HepG2 (cell line): ENCODE data around the gene GDAP1L1. TPM values are rescaled to one million over a fixed set of nuclear protein-coding genes. Genes with fewer than 3 reads are reported as not detected.

Experiments used
- ATF7-NPFF ChIP-seq: sonication (generic); formaldehyde crosslinking; IDR thresholded peaks from 2 replicates; pipeline ENCODE4 v1.8.1; 2023; ENCODE audit warnings: mild to moderate bottlenecking, low read depth, missing genetic modification reagents, moderate library complexity
- BHLHE40 ChIP-seq: IDR thresholded peaks from 2 replicates; pipeline ENCODE4 v1.6.1; 2011; ENCODE audit warnings: low read length, improper control_type of control experiment
- CBFB ChIP-seq: sonication (generic); formaldehyde crosslinking; IDR thresholded peaks from 2 replicates; pipeline ENCODE4 v1.4.0; 2020; ENCODE audit warnings: missing genetic modification reagents
- ERF ChIP-seq: IDR thresholded peaks from 2 replicates; pipeline ENCODE4 v1.6.1; 2018; ENCODE audit warnings: missing biosample characterization, missing genetic modification reagents
- GZF1 ChIP-seq: sonication (generic); formaldehyde crosslinking; IDR thresholded peaks from 2 replicates; pipeline ENCODE4 v1.5.1; 2020; ENCODE audit warnings: mild to moderate bottlenecking, missing genetic modification reagents
- HIC2 ChIP-seq: sonication (generic); formaldehyde crosslinking; IDR thresholded peaks from 2 replicates; pipeline ENCODE4 v1.9.0; 2022; ENCODE audit warnings: low read depth, missing genetic modification reagents
- HNF4G ChIP-seq, 2 experiments: sonication (generic) in 1 of 2; formaldehyde crosslinking in 1 of 2; IDR thresholded peaks; 2 replicates each; pipeline versions ENCODE4 v1.4.0 to v1.6.1; 2011 to 2020; ENCODE audit warnings: borderline replicate concordance in 2 of 2, low read depth in 2 of 2, mild to moderate bottlenecking in 2 of 2, low read length in 1 of 2, missing genetic modification reagents in 1 of 2, moderate library complexity in 1 of 2
- MAFK ChIP-seq, 2 experiments: IDR thresholded peaks in 1 of 2; conservative IDR thresholded peaks in 1 of 2; 2 replicates each; pipeline ENCODE4 v1.6.1; 2011; ENCODE audit warnings: improper control_type of control experiment in 2 of 2, low read length in 2 of 2
- MTA1 ChIP-seq: sonication (generic); formaldehyde crosslinking; IDR thresholded peaks from 2 replicates; pipeline ENCODE4 v1.4.0; 2020; ENCODE audit warnings: missing genetic modification reagents, mild to moderate bottlenecking, borderline replicate concordance
- PHB2 ChIP-seq: fragments of 450-650 bp; IDR thresholded peaks from 2 replicates; pipeline ENCODE4 v1.6.1; 2018; ENCODE audit not compliant: partially characterized antibody
- RAD51 ChIP-seq: fragments of 450-650 bp; IDR thresholded peaks from 2 replicates; pipeline ENCODE4 v1.6.1; 2016; ENCODE audit warnings: borderline replicate concordance
- RBM22 ChIP-seq: fragments of 200-400 bp; formaldehyde crosslinking; optimal IDR thresholded peaks from 2 replicates; pipeline ENCODE3; 2017; ENCODE audit warnings: mild to moderate bottlenecking, low read length, moderate library complexity
- REPIN1 ChIP-seq: sonication (generic); formaldehyde crosslinking; IDR thresholded peaks from 2 replicates; pipeline ENCODE4 v1.8.0; 2022; ENCODE audit warnings: missing genetic modification reagents, low read depth, mild to moderate bottlenecking, borderline replicate concordance
- YEATS2 ChIP-seq: sonication (generic); formaldehyde crosslinking; IDR thresholded peaks from 2 replicates; pipeline ENCODE4 v1.4.0; 2020; ENCODE audit warnings: missing genetic modification reagents, borderline replicate concordance
- ZBTB33 ChIP-seq: sonication (generic); formaldehyde crosslinking; IDR thresholded peaks from 2 replicates; pipeline ENCODE4 v1.4.0; 2020; ENCODE audit warnings: missing genetic modification reagents
- ZNF18 ChIP-seq: sonication (generic); formaldehyde crosslinking; IDR thresholded peaks from 2 replicates; pipeline ENCODE4 v1.8.0; 2022; ENCODE audit warnings: mild to moderate bottlenecking, missing genetic modification reagents; ENCODE audit not compliant: insufficient replicate concordance
- ZNF329 ChIP-seq: sonication (generic); formaldehyde crosslinking; IDR thresholded peaks from 2 replicates; pipeline ENCODE4 v1.9.0; 2021; ENCODE audit warnings: low read depth, mild to moderate bottlenecking, missing genetic modification reagents
- ZNF501 ChIP-seq: sonication (generic); formaldehyde crosslinking; IDR thresholded peaks from 2 replicates; pipeline ENCODE4 v1.5.1; 2020; ENCODE audit warnings: mild to moderate bottlenecking, moderate library complexity, missing genetic modification reagents
- ZNF513 ChIP-seq: sonication (generic); formaldehyde crosslinking; conservative IDR thresholded peaks from 2 replicates; pipeline ENCODE4 v1.5.0; 2020; ENCODE audit warnings: missing genetic modification reagents
- ZNF766 ChIP-seq: sonication (generic); formaldehyde crosslinking; IDR thresholded peaks from 2 replicates; pipeline ENCODE4 v1.5.0; 2020; ENCODE audit warnings: missing genetic modification reagents, borderline replicate concordance
- polyA plus RNA-seq, 8 experiments: library from polyadenylated mRNA; depleted of rRNA in 3 of 8; stranded (reverse) in 7 of 8; unstranded in 1 of 8; fragments of >200 nt; fragmentation: Illumina TruSeq in 4 of 8; extraction: Trizol in 4 of 8; gene quantifications; 2 replicates each; pipeline versions ENCODE4 v1.2.1 to v1.2.3, GENCODE V29; 2011 to 2016; ENCODE audit warnings: low read depth in 4 of 8, missing spikeins in 1 of 8, mixed read lengths in 1 of 8; ENCODE audit not compliant: insufficient read depth in 1 of 8
- total RNA-seq, 5 experiments: library from RNA; depleted of rRNA; stranded (reverse); fragments of >200 nt; fragmentation: Illumina TruSeq; extraction: Trizol; gene quantifications; 2 replicates each; pipeline ENCODE4 v1.2.3, GENCODE V29; 2016; ENCODE audit warnings: low read depth in 1 of 5

The GDAP1L1 gene
- total and polyA plus RNA-seq, 2 of the 13 experiments (the other 11 are each of a cell fraction or from before 2014, with no cell fraction given): 0.04 TPM; not detected in 1

GRCh38 chr20:44217342-44218092, 29.6 kb upstream of the GDAP1L1 start (continued):
- TF ChIP-seq ZBTB33 (CRISPR knock-in tag): peak; percentile 49; the same call in 1 of the 2 replicates
- no peak for TF ChIP-seq ZNF18 (CRISPR knock-in tag)
- TF ChIP-seq CBFB (CRISPR knock-in tag): no peak
- TF ChIP-seq HNF4G (IDR thresholded peaks at IDR 0.05; ENCODE audit: borderline replicate concordance, low read depth, low read length): no peak
- no peak for TF ChIP-seq HNF4G (CRISPR knock-in tag; IDR thresholded peaks at IDR 0.05; ENCODE audit: borderline replicate concordance, low read depth)
- TF ChIP-seq ZNF513 (CRISPR knock-in tag): no peak
- TF ChIP-seq YEATS2: peak; percentile 69; the same call in 1 of the 2 replicates
- no peak for TF ChIP-seq PHB2
- no peak for TF ChIP-seq ATF7-NPFF (CRISPR knock-in tag)
- peak; percentile 76; the same call in 1 of the 2 replicates for TF ChIP-seq ZNF501 (CRISPR knock-in tag)
- TF ChIP-seq MTA1: no peak
- no peak for TF ChIP-seq HIC2
- TF ChIP-seq BHLHE40: no peak
- no peak for TF ChIP-seq GZF1
- no peak for TF ChIP-seq ZNF766
- peak; percentile 63; the same call in 1 of the 2 replicates for TF ChIP-seq REPIN1 (CRISPR knock-in tag)
- TF ChIP-seq MAFK (conservative IDR thresholded peaks at IDR 0.05 in 1 of 2, IDR thresholded peaks at IDR 0.05 in 1 of 2; ENCODE audit: low read length in 2 of 2): no peak
- TF ChIP-seq RBM22: no peak
- TF ChIP-seq ZNF329 (CRISPR knock-in tag): no peak
- no peak for TF ChIP-seq RAD51
- TF ChIP-seq ERF: peak; percentile 88
